Parathyroid adenoma (tissue), 2 donors: Measurements from ENCODE around the gene PRKCE.

Experiments used
- H2AFZ ChIP-seq: fragments of 300-600 bp; sonication (generic); one replicate; pipeline ENCODE4 v1.7.0; 2017; ENCODE audit warnings: antibody characterized with exemption, mild to moderate bottlenecking
- H3K27ac ChIP-seq: fragments of 300-600 bp; sonication (generic); one replicate; pipeline ENCODE4 v1.7.0; 2017
- H3K27me3 ChIP-seq: fragments of 300-600 bp; sonication (generic); one replicate; pipeline ENCODE4 v1.7.0; 2017; ENCODE audit warnings: low read length; ENCODE audit not compliant: control insufficient read depth, insufficient read depth
- H3K36me3 ChIP-seq: fragments of 300-600 bp; sonication (generic); one replicate; pipeline ENCODE4 v1.7.0; 2017; ENCODE audit warnings: low read length; ENCODE audit not compliant: control insufficient read depth, insufficient read depth
- H3K4me1 ChIP-seq: fragments of 300-600 bp; sonication (generic); one replicate; pipeline ENCODE4 v1.7.0; 2017; ENCODE audit warnings: control low read depth
- H3K4me2 ChIP-seq: fragments of 300-600 bp; sonication (generic); one replicate; pipeline ENCODE4 v1.7.0; 2017; ENCODE audit warnings: low read length
- H3K4me3 ChIP-seq: fragments of 300-600 bp; sonication (generic); one replicate; pipeline ENCODE4 v1.7.0; 2017; ENCODE audit warnings: low read depth, low read length
- H3K79me2 ChIP-seq: fragments of 300-600 bp; sonication (generic); one replicate; pipeline ENCODE4 v1.7.0; 2017; ENCODE audit warnings: control low read depth
- H3K9ac ChIP-seq: fragments of 300-600 bp; sonication (generic); one replicate; pipeline ENCODE4 v1.7.0; 2017; ENCODE audit warnings: mild to moderate bottlenecking
- H3K9me3 ChIP-seq: fragments of 300-600 bp; sonication (generic); one replicate; pipeline ENCODE4 v1.7.0; 2017; ENCODE audit warnings: low read length; ENCODE audit not compliant: control insufficient read depth
- CTCF ChIP-seq: fragments of 300-600 bp; sonication (generic); IDR thresholded peaks from one replicate; pipeline ENCODE4 v1.7.0; 2017; ENCODE audit warnings: antibody characterized with exemption, mild to moderate bottlenecking
- donor health status: primary hyperparathyroidism.

PRKCE gene

GRCh38 chr2:45651415-45652089 lies at the start of gene PRKCE:
TSS of gene PRKCE (plus strand) at chr2:45651675.
- TF ChIP-seq CTCF: no peak
- Histone ChIP-seq H3K9ac (peak within 1 kb of the TSS; percentile 88), H3K4me1 (peaks cover 20% of the 10 kb centered on the region), H3K36me3 (no peaks in the 10 kb centered on the region), H3K27ac (peak within 1 kb of the TSS; percentile 98), H3K4me3 (peak within 1 kb of the TSS; percentile 95), H3K79me2 (peaks cover 32% of the 10 kb centered on the region), H3K4me2 (peak within 1 kb of the TSS; percentile 100), H3K27me3 (no peaks in the 10 kb centered on the region), H2AFZ (peak within 1 kb of the TSS; percentile 100), H3K9me3 (no peaks in the 10 kb centered on the region)

GRCh38 chr2:45602624-45603023 lies 48.9 kb upstream of the PRKCE start:
- no peaks in the 10 kb centered on the region for H3K4me1 ChIP-seq
- H3K9ac ChIP-seq: no peak overlapping the region
- no peak overlapping the region for H3K4me3 ChIP-seq
- H3K79me2 ChIP-seq: peaks cover 3% of the 10 kb centered on the region
- no peaks in the 10 kb centered on the region for H3K27me3 ChIP-seq
- H3K36me3 ChIP-seq: no peaks in the 10 kb centered on the region
- H3K27ac ChIP-seq: no peak overlapping the region
- H3K4me2 ChIP-seq: no peak overlapping the region
- no peak overlapping the region for H2AFZ ChIP-seq
- no peaks in the 10 kb centered on the region for H3K9me3 ChIP-seq
- no peak for TF ChIP-seq CTCF

- no peak overlapping the region for H3K4me3 ChIP-seq
- H2AFZ ChIP-seq: no peak overlapping the region
- no peaks in the 10 kb centered on the region for H3K9me3 ChIP-seq
- no peak overlapping the region for H3K27ac ChIP-seq
- peaks cover 2% of the 10 kb centered on the region for H3K4me1 ChIP-seq
- no peaks in the 10 kb centered on the region for H3K36me3 ChIP-seq
- no peak overlapping the region for H3K9ac ChIP-seq
- peaks cover 22% of the 10 kb centered on the region for H3K79me2 ChIP-seq
- TF ChIP-seq CTCF: no peak
- H3K4me2 ChIP-seq: no peak overlapping the region
- H3K27me3 ChIP-seq: no peaks in the 10 kb centered on the region
Measured at GRCh38 chr2:45605116-45605515, 46.4 kb upstream of the PRKCE start.

- TF ChIP-seq CTCF: no peak
- H3K9ac ChIP-seq: no peak overlapping the region
- H2AFZ ChIP-seq: no peak overlapping the region
- no peak overlapping the region for H3K27ac ChIP-seq
- no peaks in the 10 kb centered on the region for H3K36me3 ChIP-seq
- H3K79me2 ChIP-seq: peaks cover 24% of the 10 kb centered on the region
- no peaks in the 10 kb centered on the region for H3K27me3 ChIP-seq
- peaks cover 2% of the 10 kb centered on the region for H3K4me1 ChIP-seq
- no peak overlapping the region for H3K4me2 ChIP-seq
- no peak overlapping the region for H3K4me3 ChIP-seq
- no peaks in the 10 kb centered on the region for H3K9me3 ChIP-seq
Measured at GRCh38 chr2:45606796-45607195, 44.7 kb upstream of the PRKCE start.

GRCh38 chr2:45607701-45608100 lies 43.8 kb upstream of the PRKCE start:
- no peak overlapping the region for H3K4me2 ChIP-seq
- no peaks in the 10 kb centered on the region for H3K27me3 ChIP-seq
- peak; percentile 29 for TF ChIP-seq CTCF

More at GRCh38 chr2:45607701-45608100, 43.8 kb upstream of the PRKCE start:
- peaks cover 9% of the 10 kb centered on the region for H3K4me1 ChIP-seq
- no peaks in the 10 kb centered on the region for H3K36me3 ChIP-seq
- H2AFZ ChIP-seq: no peak overlapping the region
- no peaks in the 10 kb centered on the region for H3K9me3 ChIP-seq
- peaks cover 24% of the 10 kb centered on the region for H3K79me2 ChIP-seq
- no peak overlapping the region for H3K9ac ChIP-seq
- H3K27ac ChIP-seq: no peak overlapping the region
- no peak overlapping the region for H3K4me3 ChIP-seq
